Colonic mucosa (tissue), 4 donors: Measurements from ENCODE around the gene CORO2A. TPM values are rescaled to one million over a fixed set of nuclear protein-coding genes. Genes with fewer than 3 reads are reported as not detected.

Experiments
- DNase-seq: peaks from one replicate; pipeline ENCODE4 v3.0.0-alpha.2; 2020
- H3K27ac ChIP-seq: fragments of 200-600 bp; one replicate; pipeline ENCODE4 v1.8.0; 2021
- H3K27me3 ChIP-seq: fragments of 200-600 bp; one replicate; pipeline ENCODE4 v1.8.0; 2021
- H3K36me3 ChIP-seq: fragments of 200-600 bp; one replicate; pipeline ENCODE4 v1.8.0; 2021
- H3K4me1 ChIP-seq: fragments of 200-600 bp; one replicate; pipeline ENCODE4 v1.8.0; 2021; ENCODE audit warnings: mild to moderate bottlenecking
- H3K4me3 ChIP-seq: fragments of 200-600 bp; one replicate; pipeline ENCODE4 v1.8.0; 2021
- H3K9ac ChIP-seq, 2 donors: one replicate each; pipeline ENCODE4 v1.7.0; 2013; ENCODE audit warnings: control low read depth in 2 of 2, low read depth in 2 of 2, low read length in 2 of 2
- H3K9me3 ChIP-seq: fragments of 200-600 bp; one replicate; pipeline ENCODE4 v1.8.0; 2021
- CTCF ChIP-seq: fragments of 200-600 bp; IDR thresholded peaks from one replicate; pipeline ENCODE4 v1.8.0; 2022; ENCODE audit warnings: antibody characterized with exemption, mild to moderate bottlenecking
- intact Hi-C: fragments of 100-400 bp; cut with DNase I; formaldehyde crosslinking; loops from one replicate; pipeline ENCODE4 v1.14.1; 2022
- total RNA-seq, 2 donors: library from RNA; stranded (reverse); fragmentation: NEBNext Ultra II Directional in 1 of 2; extraction: Animal tissue kit (Norgen Biotek cat#: 25700) in 1 of 2; gene quantifications; one replicate each; pipeline ENCODE4 v1.2.1, GENCODE V29; 2021
- donor health status: healthy.
- donor health status: DM: no; HTN: no; CAD: no.
- donor health status: DM: no; HTN: no; CAD: no.

CORO2A gene
- total RNA-seq, 2 donors from 2014 or later, result 53.8 to 68.1 TPM

GRCh38 chr9:98146101-98146991 lies 46.1 kb downstream of the CORO2A start:
- H3K27me3 ChIP-seq, result no peaks in the 10 kb centered on the region
- intact Hi-C loops, result no loop called here
- peak; percentile 90 for DNase-seq
- peak overlapping the region; percentile 45 to 76 for H3K9ac ChIP-seq
- peaks cover 25% of the 10 kb centered on the region for H3K4me1 ChIP-seq
- no peaks in the 10 kb centered on the region for H3K9me3 ChIP-seq
- peak overlapping the region; percentile 85 for H3K27ac ChIP-seq
- H3K36me3 ChIP-seq, result no peaks in the 10 kb centered on the region
- no peak for TF ChIP-seq CTCF
- H3K4me3 ChIP-seq, result no peak overlapping the region

GRCh38 chr9:98144631-98145030 lies 47.8 kb downstream of the CORO2A start:
- Histone ChIP-seq H3K27me3 (no peaks in the 10 kb centered on the region), H3K4me1 (peaks cover 25% of the 10 kb centered on the region), H3K9me3 (no peaks in the 10 kb centered on the region), H3K36me3 (no peaks in the 10 kb centered on the region), H3K4me3 (no peak overlapping the region), H3K9ac (peak overlapping the region in 1 of 2 donors; percentile 38), H3K27ac (peak overlapping the region; percentile 85)
- intact Hi-C loops, result no loop called here
- no peak for DNase-seq
- no peak for TF ChIP-seq CTCF

- H3K4me1 ChIP-seq, result peaks cover 25% of the 10 kb centered on the region
- H3K36me3 ChIP-seq, result no peaks in the 10 kb centered on the region
- intact Hi-C loops, result no loop called here
- peak overlapping the region; percentile 85 for H3K27ac ChIP-seq
- TF ChIP-seq CTCF, result no peak
- H3K9me3 ChIP-seq, result no peaks in the 10 kb centered on the region
- peak; percentile 68 for DNase-seq
- H3K27me3 ChIP-seq, result no peaks in the 10 kb centered on the region
- no peak overlapping the region for H3K4me3 ChIP-seq
- peak overlapping the region in 1 of 2 donors; percentile 38 for H3K9ac ChIP-seq
Measured at GRCh38 chr9:98144076-98144475, 48.4 kb downstream of the CORO2A start.

GRCh38 chr9:98142925-98143481 lies 49.4 kb downstream of the CORO2A start:
- H3K27me3 ChIP-seq, result no peaks in the 10 kb centered on the region
- H3K4me1 ChIP-seq, result peaks cover 25% of the 10 kb centered on the region
- no peak for TF ChIP-seq CTCF
- intact Hi-C loops, result no loop called here
- no peak for DNase-seq
- H3K9me3 ChIP-seq, result no peaks in the 10 kb centered on the region
- H3K27ac ChIP-seq, result peak overlapping the region; percentile 85
- no peaks in the 10 kb centered on the region for H3K36me3 ChIP-seq
- no peak overlapping the region for H3K4me3 ChIP-seq
- peak overlapping the region; percentile 6 to 67 for H3K9ac ChIP-seq

GRCh38 chr9:98142182-98142907 lies 50.1 kb downstream of the CORO2A start:
- Histone ChIP-seq H3K9me3 (no peaks in the 10 kb centered on the region), H3K27me3 (no peaks in the 10 kb centered on the region), H3K4me3 (no peak overlapping the region), H3K9ac (peak overlapping the region in 1 of 2 donors; percentile 67), H3K4me1 (peaks cover 25% of the 10 kb centered on the region), H3K27ac (peak overlapping the region; percentile 85), H3K36me3 (no peaks in the 10 kb centered on the region)
- intact Hi-C loops, result no loop called here
- no peak for TF ChIP-seq CTCF
- peak; percentile 95 for DNase-seq
